SK-N-SH treated with all-trans-retinoic acid at 6 μM for 48 hours (cell line): Measurements from ENCODE around the gene PTCHD1.
A peak's percentile ranks its signal among the peaks of the same experiment; 100 is the strongest.

Experiments
- ATAC-seq: fragments of 200-7000 bp; cut with Tn5 transposase; 3 replicates; pipeline ENCODE4 v1.9.1; 2020; ENCODE audit warnings: mild to moderate bottlenecking, moderate library complexity
- ARNTL ChIP-seq: fragments of 450-650 bp; formaldehyde crosslinking; IDR thresholded peaks from 2 replicates; pipeline ENCODE4 v1.5.0; 2020; ENCODE audit warnings: low read depth, mild to moderate bottlenecking, moderate library complexity, borderline replicate concordance
- BACH2 ChIP-seq: fragments of 250-450 bp; sonication (Bioruptor Pico); IDR thresholded peaks from 2 replicates; pipeline ENCODE4 v1.9.0; 2021; ENCODE audit warnings: mild to moderate bottlenecking, borderline replicate concordance
- CSDC2 ChIP-seq: fragments of 250-450 bp; sonication (Bioruptor Pico); IDR thresholded peaks from 2 replicates; pipeline ENCODE4 v1.5.0; 2020; ENCODE audit warnings: mild to moderate bottlenecking, moderate library complexity
- ESRRG ChIP-seq: fragments of 250-450 bp; sonication (Bioruptor Pico); IDR thresholded peaks from 2 replicates; pipeline ENCODE4 v1.6.1; 2021; ENCODE audit warnings: mild to moderate bottlenecking
- ISL1 ChIP-seq: fragments of 250-450 bp; sonication (Bioruptor Pico); IDR thresholded peaks from 2 replicates; pipeline ENCODE4 v2.1.2; 2022; ENCODE audit warnings: mild to moderate bottlenecking, moderate library complexity
- OSR1 ChIP-seq: fragments of 250-450 bp; sonication (Bioruptor Pico); IDR thresholded peaks from 2 replicates; pipeline ENCODE4 v1.8.0; 2022; ENCODE audit warnings: moderate library complexity, mild to moderate bottlenecking, inconsistent platforms
- RARB ChIP-seq: fragments of 250-450 bp; sonication (Bioruptor Pico); IDR thresholded peaks from 2 replicates; pipeline ENCODE4 v1.8.0; 2021; ENCODE audit warnings: mild to moderate bottlenecking, moderate library complexity
- SNAI2 ChIP-seq: fragments of 250-450 bp; sonication (Bioruptor Pico); IDR thresholded peaks from 2 replicates; pipeline ENCODE4 v1.5.0; 2020; ENCODE audit warnings: mild to moderate bottlenecking, moderate library complexity
- TCF4 ChIP-seq: fragments of 250-450 bp; sonication (Bioruptor Pico); IDR thresholded peaks from 2 replicates; pipeline ENCODE4 v1.8.0; 2021; ENCODE audit warnings: mild to moderate bottlenecking, moderate library complexity, borderline replicate concordance
- TOX ChIP-seq: fragments of 250-450 bp; sonication (Bioruptor Pico); IDR thresholded peaks from 2 replicates; pipeline ENCODE4 v1.8.0; 2021; ENCODE audit warnings: mild to moderate bottlenecking, moderate library complexity, borderline replicate concordance
- ZC3H10 ChIP-seq: fragments of 250-450 bp; sonication (Bioruptor Pico); IDR thresholded peaks from 2 replicates; pipeline ENCODE4 v1.5.1; 2021; ENCODE audit warnings: mild to moderate bottlenecking, moderate library complexity
- ZFP3 ChIP-seq: fragments of 250-450 bp; sonication (Bioruptor Pico); IDR thresholded peaks from 2 replicates; pipeline ENCODE4 v1.5.0; 2020; ENCODE audit warnings: mild to moderate bottlenecking, moderate library complexity
- ZFP30 ChIP-seq: fragments of 450-650 bp; formaldehyde crosslinking; IDR thresholded peaks from 2 replicates; pipeline ENCODE4 v1.5.0; 2022; ENCODE audit warnings: mild to moderate bottlenecking, moderate library complexity
- ZNF565 ChIP-seq: fragments of 450-650 bp; formaldehyde crosslinking; conservative IDR thresholded peaks from 2 replicates; pipeline ENCODE4 v1.5.0; 2020; ENCODE audit warnings: low read depth, mild to moderate bottlenecking, moderate library complexity
- ZNF70 ChIP-seq: fragments of 450-650 bp; formaldehyde crosslinking; IDR thresholded peaks from 2 replicates; pipeline ENCODE4 v1.5.0; 2020; ENCODE audit warnings: mild to moderate bottlenecking, moderate library complexity
- ZNF8 ChIP-seq: fragments of 450-650 bp; formaldehyde crosslinking; IDR thresholded peaks from 2 replicates; pipeline ENCODE4 v1.5.0; 2020; ENCODE audit warnings: mild to moderate bottlenecking, moderate library complexity
- TF ChIP-seq, protein P1 (sequence below): fragments of 250-450 bp; sonication (Bioruptor Pico); IDR thresholded peaks from 2 replicates; pipeline ENCODE4 v1.5.0; 2020; ENCODE audit warnings: mild to moderate bottlenecking, moderate library complexity
- TF ChIP-seq, protein P2 (sequence below): fragments of 250-450 bp; sonication (Bioruptor Pico); IDR thresholded peaks from 2 replicates; pipeline ENCODE4 v1.5.1; 2021; ENCODE audit warnings: mild to moderate bottlenecking, moderate library complexity
- TF ChIP-seq, protein P3 (sequence below): fragments of 250-450 bp; sonication (Bioruptor Pico); IDR thresholded peaks from 2 replicates; pipeline ENCODE4 v1.8.0; 2020; ENCODE audit warnings: mild to moderate bottlenecking, moderate library complexity, borderline replicate concordance
- TF ChIP-seq, protein P4 (sequence below): fragments of 250-450 bp; sonication (Bioruptor Pico); IDR thresholded peaks from 2 replicates; pipeline ENCODE4 v1.8.0; 2021; ENCODE audit warnings: low read depth, mild to moderate bottlenecking, moderate library complexity, borderline replicate concordance

Gene PTCHD1

DNA sequence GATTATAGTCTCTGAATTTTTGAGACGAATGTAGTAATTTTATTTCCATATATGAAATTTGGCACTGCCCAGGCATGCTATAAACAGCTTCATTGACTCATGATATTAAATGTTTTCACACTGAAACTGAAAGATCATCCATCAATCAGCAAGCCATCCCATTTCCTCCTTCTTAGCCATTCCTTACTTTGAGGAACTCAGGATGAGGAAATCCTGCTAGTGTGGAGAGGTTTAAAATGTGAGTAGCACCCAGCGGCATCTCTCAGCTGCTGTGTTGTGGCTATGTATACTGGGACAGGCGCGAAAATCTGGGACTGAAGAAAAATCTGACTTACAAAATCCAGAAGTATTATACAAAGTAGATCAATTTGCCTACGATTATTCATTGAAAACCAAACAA lies 52.1 kb downstream of the PTCHD1 start:
- TF ChIP-seq, protein P1, sequence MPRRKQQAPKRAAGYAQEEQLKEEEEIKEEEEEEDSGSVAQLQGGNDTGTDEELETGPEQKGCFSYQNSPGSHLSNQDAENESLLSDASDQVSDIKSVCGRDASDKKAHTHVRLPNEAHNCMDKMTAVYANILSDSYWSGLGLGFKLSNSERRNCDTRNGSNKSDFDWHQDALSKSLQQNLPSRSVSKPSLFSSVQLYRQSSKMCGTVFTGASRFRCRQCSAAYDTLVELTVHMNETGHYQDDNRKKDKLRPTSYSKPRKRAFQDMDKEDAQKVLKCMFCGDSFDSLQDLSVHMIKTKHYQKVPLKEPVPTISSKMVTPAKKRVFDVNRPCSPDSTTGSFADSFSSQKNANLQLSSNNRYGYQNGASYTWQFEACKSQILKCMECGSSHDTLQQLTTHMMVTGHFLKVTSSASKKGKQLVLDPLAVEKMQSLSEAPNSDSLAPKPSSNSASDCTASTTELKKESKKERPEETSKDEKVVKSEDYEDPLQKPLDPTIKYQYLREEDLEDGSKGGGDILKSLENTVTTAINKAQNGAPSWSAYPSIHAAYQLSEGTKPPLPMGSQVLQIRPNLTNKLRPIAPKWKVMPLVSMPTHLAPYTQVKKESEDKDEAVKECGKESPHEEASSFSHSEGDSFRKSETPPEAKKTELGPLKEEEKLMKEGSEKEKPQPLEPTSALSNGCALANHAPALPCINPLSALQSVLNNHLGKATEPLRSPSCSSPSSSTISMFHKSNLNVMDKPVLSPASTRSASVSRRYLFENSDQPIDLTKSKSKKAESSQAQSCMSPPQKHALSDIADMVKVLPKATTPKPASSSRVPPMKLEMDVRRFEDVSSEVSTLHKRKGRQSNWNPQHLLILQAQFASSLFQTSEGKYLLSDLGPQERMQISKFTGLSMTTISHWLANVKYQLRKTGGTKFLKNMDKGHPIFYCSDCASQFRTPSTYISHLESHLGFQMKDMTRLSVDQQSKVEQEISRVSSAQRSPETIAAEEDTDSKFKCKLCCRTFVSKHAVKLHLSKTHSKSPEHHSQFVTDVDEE (CRISPR knock-in tag) = no peak
- TF ChIP-seq ESRRG (CRISPR knock-in tag) (no peak), ZNF565 (CRISPR knock-in tag) (no peak), OSR1 (CRISPR knock-in tag) (no peak), RARB (no peak), CSDC2 (CRISPR knock-in tag) (no peak), SNAI2 (CRISPR knock-in tag) (no peak), ISL1 (no peak), TOX (CRISPR knock-in tag) (no peak), ARNTL (CRISPR knock-in tag) (no peak), BACH2 (CRISPR knock-in tag) (no peak), ZNF8 (no peak), TCF4 (no peak), ZFP30 (no peak), ZC3H10 (no peak), ZNF70 (no peak), ZFP3 (no peak)
- TF ChIP-seq, protein P2, sequence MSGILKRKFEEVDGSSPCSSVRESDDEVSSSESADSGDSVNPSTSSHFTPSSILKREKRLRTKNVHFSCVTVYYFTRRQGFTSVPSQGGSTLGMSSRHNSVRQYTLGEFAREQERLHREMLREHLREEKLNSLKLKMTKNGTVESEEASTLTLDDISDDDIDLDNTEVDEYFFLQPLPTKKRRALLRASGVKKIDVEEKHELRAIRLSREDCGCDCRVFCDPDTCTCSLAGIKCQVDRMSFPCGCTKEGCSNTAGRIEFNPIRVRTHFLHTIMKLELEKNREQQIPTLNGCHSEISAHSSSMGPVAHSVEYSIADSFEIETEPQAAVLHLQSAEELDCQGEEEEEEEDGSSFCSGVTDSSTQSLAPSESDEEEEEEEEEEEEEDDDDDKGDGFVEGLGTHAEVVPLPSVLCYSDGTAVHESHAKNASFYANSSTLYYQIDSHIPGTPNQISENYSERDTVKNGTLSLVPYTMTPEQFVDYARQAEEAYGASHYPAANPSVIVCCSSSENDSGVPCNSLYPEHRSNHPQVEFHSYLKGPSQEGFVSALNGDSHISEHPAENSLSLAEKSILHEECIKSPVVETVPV (CRISPR knock-in tag) = no peak
- TF ChIP-seq, protein P3, sequence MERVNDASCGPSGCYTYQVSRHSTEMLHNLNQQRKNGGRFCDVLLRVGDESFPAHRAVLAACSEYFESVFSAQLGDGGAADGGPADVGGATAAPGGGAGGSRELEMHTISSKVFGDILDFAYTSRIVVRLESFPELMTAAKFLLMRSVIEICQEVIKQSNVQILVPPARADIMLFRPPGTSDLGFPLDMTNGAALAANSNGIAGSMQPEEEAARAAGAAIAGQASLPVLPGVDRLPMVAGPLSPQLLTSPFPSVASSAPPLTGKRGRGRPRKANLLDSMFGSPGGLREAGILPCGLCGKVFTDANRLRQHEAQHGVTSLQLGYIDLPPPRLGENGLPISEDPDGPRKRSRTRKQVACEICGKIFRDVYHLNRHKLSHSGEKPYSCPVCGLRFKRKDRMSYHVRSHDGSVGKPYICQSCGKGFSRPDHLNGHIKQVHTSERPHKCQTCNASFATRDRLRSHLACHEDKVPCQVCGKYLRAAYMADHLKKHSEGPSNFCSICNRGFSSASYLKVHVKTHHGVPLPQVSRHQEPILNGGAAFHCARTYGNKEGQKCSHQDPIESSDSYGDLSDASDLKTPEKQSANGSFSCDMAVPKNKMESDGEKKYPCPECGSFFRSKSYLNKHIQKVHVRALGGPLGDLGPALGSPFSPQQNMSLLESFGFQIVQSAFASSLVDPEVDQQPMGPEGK (CRISPR knock-in tag) = no peak
- TF ChIP-seq, protein P4, sequence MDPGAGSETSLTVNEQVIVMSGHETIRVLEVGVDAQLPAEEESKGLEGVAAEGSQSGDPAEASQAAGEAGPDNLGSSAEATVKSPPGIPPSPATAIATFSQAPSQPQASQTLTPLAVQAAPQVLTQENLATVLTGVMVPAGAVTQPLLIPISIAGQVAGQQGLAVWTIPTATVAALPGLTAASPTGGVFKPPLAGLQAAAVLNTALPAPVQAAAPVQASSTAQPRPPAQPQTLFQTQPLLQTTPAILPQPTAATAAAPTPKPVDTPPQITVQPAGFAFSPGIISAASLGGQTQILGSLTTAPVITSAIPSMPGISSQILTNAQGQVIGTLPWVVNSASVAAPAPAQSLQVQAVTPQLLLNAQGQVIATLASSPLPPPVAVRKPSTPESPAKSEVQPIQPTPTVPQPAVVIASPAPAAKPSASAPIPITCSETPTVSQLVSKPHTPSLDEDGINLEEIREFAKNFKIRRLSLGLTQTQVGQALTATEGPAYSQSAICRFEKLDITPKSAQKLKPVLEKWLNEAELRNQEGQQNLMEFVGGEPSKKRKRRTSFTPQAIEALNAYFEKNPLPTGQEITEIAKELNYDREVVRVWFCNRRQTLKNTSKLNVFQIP (CRISPR knock-in tag) = no peak
- ATAC-seq = no peak

DNA sequence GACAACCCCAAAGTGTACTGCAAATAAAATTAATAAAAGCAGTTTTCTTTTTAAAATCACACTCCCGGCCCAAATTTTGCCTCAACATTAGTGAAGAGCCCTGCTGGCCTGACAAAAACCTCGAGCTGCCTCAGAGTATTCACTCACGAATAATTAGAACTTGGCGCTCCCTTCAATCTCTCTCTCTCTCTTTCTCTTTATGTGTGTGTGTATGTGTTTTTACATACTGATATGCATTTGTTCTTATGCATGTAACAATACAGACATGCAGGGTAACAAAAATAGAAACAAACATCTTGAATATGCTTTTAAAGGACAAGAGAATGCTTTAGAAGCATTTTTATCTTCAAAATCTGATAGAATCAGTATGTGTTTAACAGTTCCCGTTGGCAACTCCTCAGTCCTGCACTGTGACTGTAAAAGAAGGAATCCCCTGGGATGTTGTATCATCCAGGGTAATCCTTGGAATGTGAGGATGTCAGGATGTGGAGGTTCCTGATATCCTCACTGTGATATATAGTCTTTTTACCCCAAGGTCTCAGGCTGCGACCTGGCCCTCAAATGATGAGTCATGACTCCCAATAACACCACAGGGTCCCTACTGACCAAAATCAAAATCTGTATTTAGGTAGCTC lies 53.0 kb downstream of the PTCHD1 start:
- TF ChIP-seq ISL1 (peak; percentile 30; the same call in 1 of the 2 replicates), BACH2 (CRISPR knock-in tag) (no peak), TCF4 (no peak)
- TF ChIP-seq, protein P2 (CRISPR knock-in tag) = no peak
- TF ChIP-seq, protein P3 (CRISPR knock-in tag) = no peak
- ATAC-seq = no peak
